Iris pigment epithelial cell (primary cell): ENCODE measurements around the gene GSDME.
"Not testable (repeated sequence)": the region's sequence is repeated elsewhere in the genome, so short reads cannot be mapped to it uniquely, and the experiment has no call there.

Source experiments
- DNase-seq: peaks from one replicate; pipeline ENCODE4 v3.0.0-alpha.2; 2011; ENCODE audit warnings: low read depth

GSDME gene

DNA sequence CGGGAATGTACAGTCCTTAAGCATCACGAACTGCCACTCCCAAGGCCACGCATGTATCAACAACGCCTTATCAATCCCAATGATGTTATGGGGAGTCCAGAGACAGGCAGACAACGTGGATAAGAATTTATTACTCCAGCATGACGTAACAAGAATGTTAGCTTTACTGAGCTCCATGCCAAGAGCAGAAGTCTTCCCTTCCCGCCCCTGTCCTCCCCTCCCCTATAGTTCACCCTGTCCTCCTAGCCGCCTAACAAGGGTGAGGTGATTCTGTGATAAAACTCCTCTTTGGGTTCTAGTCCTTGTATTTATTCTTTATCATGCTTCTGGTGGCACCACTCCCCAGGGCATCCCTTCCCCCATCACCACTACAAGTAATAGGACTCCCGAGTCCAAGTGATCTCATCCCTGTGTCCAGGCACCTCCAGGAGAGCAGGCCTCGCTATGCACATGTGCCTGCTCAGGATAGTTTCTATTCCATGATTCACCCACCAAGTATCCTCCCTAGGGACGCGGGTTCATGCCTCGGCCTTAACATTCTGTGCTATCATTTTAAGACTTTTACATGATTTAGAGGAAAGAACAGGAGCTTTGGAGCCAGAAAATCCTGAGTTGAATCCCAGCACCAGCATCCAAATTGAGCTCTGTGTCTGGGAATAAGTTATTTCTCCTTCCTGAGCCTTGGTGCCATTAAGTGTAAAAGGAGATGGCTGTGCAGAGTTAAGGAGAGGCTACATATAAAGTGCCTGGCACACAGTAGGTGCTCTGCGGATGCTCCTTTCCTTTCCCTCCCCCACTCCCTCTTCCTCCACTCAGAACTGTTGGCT is 15.4 kb downstream of the GSDME start:
- DNase-seq, result peak; percentile 98

DNA sequence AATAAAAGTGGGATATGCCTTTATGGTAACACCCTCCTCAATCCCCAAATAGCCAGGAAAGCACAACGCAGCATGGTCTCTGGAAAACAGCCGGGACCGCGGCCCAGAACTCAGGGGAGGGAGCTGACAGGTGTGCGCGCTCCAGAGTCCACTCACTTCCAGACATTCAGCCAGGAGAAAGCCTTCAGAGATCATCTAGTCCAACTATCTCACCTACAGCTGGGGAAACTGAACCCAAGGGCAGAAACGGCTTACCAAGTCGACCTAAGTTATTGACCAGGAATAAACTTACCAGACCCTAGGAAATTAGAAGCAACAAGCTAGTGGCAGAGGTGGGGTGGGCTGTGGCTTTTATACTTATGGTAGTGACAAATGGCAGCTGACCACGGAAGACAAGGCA is 16.4 kb downstream of the GSDME start:
- DNase-seq, result no peak

DNA sequence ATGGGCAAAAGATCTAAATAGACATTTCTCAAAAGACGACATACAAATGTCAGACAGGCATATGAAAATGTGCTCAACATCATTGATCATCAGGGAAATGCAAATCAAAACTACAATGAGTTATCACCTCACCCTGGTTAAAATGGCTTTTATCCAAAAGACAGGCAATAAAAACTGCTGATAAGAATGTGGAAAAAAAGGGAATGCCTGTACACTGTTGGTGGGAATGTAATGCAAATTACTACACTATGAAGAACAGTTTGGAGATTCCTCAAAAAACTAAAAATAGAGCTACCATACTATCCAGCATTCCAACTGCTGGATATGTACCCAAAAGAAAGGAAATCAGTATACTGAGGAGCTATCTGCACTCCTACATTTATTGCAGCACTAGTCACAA is 18.0 kb downstream of the GSDME start:
- no peak for DNase-seq

DNA sequence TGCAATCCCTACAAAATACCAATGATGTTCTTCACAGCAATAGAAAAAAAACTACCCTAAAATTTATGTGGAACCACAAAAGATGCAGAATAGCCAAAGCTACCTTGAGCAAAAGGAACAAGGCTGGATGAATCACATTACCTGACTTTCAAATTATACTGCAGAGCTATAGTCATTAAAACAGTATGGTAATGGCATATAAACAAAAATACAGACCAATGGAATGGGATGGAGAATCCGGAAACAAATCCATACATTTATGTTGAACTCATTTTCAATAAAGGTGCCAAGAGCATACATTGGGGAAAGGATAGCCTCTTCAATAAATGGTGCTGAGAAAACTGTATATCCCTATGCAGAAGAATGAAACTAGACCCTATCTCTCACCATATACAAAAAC is 18.7 kb downstream of the GSDME start:
- no peak for DNase-seq

DNA sequence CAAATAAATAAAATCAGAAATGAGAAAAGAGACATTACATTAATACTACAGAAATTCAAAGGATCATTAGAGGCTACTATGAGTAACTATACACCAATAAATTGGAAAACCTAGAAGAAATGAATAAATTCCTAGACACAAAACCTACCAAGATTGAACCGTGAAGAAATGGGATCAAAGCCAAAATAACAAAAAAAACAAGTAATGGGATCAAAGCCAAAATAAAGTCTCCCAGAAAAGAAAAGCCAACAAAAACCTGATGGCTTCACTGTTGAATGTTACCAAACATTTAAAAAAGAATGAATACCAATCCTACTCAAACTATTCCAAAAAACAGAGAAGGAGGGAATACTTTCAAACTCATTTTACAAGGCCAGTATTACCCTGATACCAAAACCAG is 20.0 kb downstream of the GSDME start:
- DNase-seq, result peak; percentile 27

DNA sequence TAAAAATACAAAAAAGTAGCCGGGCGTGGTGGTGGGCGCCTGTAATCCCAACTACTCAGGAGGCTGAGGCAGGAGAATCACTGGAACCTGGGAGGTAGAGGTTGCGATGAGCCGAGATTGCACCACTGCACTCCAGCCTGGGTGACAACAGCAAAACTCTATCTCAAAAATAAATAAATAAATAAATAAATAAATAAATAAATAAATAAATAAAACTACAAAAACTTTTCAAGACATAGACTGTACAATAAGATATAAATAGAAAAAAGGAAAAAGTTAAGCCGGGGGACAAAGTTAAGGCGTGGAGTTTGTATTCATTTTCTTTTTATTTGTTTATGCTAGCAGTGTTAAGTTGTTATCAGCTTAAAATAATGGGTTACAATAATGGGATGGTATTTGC is 21.7 kb downstream of the GSDME start:
- DNase-seq, result not testable (repeated sequence)

DNA sequence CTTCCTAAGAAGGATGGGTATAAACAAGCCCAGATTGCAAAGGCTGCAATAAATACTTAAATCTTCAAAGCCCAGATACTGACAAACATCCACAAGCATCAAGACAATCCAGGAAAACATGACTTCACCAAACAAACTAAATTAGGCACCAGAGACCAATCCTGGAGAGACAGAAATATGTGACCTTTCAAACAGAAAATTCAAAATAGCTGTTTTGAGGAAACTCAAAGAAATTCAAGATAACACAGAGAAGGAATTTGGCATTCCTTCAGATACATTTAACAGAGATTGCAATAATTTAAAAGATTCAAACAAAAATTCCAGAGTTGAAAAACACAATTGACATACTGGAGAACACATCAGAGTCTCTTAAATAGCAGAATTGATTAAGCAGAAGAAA is 23.0 kb downstream of the GSDME start:
- DNase-seq, result peak; percentile 39

DNA sequence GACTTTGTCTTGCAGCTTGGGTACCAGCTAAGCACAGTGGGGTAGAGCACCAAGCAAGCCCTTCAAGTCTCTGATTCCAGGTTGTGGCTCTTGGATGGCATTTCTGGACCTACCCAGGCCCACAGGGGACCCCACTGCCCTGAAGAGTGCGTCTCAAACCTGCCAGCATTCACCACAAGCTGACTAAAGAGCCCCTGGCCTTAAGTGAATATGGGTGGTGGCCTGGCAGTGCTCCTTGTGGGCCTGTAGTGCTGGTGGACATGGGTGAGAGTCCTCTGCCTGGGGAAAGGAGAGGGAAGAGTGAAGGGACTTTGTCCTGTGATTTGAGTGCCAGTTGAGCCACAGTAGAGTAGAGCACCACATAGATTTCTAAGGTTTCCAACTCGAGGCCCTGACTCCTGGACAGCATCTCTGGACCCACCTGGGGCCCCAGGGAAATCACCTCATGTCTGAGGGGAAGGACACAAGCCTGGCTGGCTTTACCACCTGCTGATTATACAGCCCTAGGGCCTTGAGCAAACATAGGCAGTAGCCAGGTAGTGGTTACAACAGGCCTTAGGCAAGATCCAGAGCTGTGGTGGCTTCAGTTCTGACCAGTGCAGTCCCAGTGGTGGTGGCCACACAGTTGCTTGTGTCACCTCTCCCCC is 23.7 kb downstream of the GSDME start:
- DNase-seq, result no peak

DNA sequence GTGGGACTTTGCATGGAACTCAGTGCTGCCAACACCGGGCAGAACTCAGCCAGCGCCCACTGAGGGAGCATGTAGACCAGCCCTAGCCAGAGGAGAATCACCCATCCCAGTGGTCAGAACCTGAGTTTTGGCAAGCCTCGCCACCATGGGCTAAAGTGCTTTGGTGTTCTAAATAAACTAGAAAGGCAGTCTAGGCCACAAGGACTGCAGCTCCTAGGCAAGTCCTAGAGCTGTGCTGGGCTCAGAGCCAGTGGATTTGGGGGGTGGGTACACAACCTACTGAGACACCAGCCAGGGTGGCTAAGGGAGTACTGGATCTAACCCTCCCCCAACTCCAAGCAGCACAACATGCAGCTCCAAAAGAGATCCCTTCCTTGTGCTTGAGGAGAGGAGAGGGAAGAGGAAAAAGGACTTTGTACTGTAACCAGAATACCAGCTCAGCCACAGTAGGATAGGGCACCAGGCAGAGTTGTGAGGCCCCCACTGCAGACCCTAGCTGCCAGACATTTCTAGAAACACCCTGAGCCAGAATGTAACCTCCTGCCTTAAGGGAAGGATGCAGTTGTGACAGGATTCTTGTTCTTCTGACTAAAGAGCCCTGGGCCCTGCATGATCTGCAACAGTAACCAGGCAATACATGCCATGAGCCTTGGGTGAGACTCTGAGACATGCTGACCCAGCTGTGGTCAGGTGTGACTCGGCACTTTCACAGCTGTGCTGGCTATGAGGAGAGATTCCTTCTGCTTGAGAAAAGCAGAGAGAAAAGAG is 24.4 kb downstream of the GSDME start:
- peak; percentile 81 for DNase-seq

DNA sequence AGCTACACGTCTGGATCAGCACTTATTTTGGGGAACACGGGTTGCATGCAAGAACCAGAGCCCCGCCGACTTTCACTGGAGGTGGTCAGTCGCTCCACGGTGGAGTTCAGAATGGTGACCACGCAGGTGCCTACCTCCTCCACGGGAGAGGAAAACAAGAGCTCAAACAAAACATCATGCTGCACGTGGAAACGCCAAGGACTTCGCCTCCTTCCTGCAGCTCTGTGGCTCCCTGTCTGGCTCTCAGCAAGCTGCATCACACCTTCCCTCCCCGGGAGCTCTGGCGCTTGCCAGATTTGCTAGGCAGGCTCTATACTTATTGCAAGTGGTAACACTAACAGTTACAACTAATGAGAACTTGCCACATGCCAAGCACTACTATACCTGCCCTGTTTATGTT is 26.0 kb downstream of the GSDME start:
- no peak for DNase-seq

DNA sequence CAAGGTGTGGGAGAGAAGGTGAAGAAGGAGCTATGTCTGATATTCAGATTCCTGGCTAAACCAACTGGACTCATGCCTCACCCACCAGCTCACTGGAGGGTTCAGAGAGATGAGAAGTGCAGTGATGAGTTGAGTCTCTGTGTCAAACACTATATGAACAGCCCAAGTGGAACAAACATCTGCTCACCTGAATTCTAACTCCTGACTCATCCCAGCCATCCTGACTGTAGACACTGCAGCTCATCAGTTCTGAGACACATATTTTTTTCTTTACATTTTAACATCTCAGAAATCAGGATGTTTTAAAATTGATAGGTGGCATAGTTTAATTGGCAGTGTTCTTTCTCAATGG is 27.3 kb downstream of the GSDME start:
- DNase-seq, result no peak

DNA sequence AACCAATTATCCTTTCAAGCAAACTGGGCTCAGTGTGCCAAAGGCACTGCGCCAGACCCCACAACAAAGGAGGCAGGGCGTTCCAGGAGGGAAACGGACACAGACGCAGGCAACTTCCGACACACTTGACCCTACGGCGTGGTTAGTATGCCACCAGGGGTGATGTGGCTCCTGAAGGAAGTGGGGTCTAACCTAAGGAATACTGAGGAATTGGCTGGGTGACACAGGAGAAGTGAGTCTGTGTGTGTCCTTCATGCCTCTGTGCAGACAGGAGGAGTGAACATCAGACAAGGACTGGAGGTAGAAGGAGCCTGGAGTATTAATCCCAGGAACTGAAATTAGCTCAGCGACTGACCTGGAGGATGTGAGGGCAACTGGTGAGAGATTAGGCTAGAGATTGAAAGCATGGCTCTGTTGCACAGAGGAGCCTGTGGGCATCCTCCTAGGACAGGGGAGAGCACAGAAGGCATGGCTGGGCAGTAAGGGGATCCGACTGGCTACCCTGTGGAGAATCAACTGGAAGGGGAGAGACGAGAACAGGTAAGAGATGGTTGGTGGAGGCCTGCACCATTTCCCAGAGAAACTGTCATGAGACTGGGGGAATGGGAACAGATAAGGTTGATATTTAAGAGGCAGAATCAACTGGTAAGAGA is 27.8 kb downstream of the GSDME start:
- DNase-seq, result no peak

DNA sequence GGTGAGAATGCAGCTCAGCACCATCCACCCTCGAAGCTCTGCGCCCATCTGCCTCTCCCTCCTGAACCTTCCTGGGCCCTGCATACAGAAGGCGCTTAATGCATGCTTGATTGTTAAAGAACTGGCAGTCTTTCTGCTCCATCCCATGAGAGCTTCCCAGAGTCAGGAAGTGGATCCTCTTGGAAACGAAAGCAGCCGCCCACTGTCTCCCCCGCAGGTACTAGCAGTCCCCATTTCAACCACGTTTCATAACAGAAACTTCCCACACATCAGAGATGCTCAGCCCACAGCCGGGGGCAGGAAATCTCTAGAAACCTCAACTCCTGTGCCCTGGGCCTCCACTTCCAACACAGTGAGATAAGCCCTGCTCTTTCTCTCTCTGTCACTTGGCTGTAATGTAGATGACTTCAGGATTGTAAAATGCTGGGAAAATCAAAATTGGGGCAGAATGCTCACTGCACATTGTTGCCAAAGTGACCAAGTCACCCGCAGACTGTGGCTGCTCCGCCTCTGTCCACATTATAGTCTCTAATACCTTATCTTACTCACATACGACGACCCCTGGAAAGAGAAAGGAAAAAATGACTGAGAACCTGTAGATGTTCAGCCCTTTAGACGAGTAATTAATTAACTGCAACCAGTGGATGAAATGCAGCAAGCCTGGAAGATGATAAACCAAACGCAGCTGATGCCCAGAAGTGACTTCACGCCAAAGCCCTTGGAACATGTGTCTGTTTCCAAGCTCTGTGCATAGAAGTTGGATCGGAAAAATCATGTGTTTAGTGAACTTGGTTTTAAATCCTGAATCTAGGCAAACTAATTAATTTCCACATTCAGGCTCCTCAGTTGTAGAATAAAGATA is 28.5 kb downstream of the GSDME start:
- peak; percentile 28 for DNase-seq

DNA sequence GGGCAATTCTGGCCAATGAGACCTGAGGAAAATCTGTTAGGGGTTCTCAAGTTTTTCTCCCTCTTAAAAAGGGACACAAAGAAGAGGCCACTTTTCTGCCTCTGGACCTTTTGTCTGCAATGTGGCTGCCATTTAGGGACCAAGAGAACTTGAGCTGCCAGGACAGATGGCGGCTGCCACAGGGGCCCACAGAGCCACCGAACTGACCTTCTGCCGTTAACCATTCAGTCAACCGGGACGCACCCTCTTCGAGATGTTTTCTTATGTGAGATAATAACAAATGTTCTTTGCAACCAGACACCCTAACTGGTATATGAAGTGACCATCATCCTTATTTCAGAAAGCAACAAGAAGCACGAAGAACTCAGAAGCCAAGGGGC is 29.2 kb downstream of the GSDME start:
- DNase-seq, result no peak

DNA sequence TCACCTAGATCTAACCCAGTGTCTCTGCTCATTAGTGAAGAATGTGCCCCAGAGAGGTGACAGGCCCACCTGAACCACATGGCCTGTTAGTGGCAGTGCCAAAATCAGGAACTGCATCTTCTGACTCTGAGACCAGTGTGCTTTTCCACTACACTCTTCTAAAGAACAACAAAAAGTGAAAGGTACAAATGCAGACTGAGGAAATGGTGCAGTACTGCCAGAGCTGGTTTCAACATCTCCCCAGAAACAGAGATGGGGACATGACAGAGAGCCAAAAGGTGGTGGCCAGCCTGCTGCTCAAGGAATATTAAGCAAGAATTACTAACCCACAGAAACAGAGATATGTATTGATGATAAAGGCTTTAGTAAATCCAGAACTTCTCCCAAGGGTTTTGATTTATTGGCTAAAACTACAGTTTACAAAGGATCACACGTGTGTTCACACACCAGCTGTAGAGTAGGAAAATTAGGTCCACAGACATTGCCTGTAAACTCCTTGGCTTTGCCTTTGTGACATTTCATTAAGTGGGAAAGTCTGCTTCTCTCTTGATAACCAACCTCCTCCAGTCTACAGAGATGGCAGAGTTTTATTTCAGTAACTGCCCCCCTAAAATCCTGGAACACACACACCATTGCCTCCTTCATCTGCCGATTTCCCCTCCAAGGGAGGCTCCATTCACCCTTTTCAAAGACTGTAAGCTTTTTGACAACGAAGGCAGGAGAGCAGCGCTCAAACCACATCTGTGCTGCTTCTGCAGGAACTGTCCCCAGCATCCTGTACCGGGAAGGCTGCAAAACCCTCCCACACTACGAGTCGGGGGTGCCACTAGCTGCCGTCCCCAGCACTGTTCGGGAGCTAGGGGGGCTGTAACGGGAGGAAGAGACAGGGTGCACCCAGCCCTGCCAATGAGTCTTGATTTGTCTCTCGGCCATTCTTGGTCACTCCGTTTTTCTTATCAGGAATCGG is 29.8 kb downstream of the GSDME start:
- DNase-seq, result peak; percentile 21

DNA sequence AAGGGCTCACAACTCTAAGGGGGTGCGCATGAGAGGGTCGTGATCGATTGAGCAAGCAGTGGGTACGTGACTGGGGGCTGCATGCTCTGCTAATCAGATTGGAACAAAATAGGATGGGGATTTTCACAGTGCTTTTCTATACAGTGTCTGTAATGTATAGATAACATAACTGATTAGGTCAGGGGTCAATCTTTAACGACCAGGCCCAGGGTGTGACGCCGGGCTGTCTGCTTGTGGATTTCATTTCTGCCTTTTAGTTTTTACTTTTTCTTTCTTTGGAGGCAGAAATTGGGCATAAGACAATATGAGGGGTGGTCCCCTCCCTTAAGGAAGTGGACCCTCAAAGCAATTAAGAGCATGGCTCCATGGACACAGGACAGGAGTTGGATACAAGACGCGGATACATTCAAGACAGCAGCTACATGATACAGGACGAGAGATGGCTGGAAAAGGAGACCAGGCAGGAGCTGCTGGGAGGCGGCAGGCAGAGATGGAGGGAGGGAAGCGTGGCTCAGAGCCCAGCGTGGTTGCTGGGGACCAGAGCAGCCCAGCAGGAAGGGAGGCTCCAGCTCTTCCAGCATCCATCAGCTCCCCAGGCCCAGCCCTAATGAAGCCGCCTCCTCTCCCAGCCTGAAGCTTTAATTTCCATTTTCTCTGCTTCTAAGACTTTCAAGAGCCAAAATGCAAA is 31.6 kb downstream of the GSDME start:
- DNase-seq, result no peak

DNA sequence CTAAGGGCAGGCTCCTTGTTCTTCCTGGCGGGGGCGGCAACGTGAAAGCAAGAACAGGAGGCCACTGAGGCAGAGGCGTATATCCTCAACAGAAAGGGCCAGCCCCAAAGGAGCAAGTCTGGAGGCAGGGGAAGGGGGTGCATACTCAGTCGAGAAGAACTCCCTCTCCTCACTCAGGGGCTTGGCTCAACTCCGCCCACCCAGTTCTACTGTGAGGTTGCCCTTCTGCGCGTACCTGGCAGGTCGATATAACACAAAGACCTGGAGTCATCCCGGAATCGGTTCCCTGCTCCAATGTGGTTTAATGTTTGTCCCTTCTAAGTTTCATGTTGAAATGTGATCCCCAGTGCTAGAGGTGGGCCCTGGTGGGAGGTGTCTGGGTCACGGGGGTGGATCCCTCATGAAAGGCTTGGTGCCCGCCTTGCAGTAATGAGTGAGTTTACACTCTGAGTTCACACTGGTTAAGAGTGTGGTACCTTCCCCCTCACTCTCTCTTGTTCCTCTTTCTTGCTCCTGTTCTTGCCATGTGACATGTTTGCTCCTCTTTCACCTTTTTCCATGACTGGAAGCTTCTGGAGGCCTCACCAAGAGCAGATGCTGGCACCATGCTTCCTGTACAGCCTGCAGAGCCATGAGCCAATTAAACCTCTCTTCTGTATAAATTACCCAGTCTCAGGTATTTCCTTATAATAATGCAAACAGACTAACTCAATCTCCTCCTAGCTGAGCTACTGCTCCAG is 32.6 kb downstream of the GSDME start:
- DNase-seq, result no peak

DNA sequence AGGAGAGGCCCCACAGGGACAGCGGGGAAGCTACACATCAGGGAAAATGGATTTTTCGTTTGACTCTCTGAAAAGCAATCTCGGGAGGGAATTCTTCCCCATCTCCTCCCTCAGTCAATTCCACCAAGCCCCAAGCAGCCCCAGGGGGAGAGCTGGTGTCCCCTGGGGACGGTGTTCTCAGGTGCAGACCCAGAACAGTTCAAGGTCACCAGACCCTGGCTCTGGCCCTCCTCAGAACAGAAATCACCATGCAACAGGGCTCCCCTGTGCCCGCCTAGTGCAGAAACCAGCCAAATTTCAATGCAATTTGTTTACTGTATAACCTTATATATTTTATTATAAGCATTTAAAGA is 34.1 kb downstream of the GSDME start:
- no peak for DNase-seq
